ENCODE data around the gene SLC35F3. TPM values are rescaled to one million over a fixed set of nuclear protein-coding genes. Genes with fewer than 3 reads are reported as not detected.

The SLC35F3 gene
- total and polyA plus RNA-seq, 12 donors: 0.12 to 3.2 (median 0.46) TPM

- no peaks in the 10 kb centered on the region for H3K4me1 ChIP-seq (replicated peaks in 1 of 2)
- WGBS, 4 donors: 68 to 75% (median 74%) methylated on average over 8 of the region's 8 CpGs
- no peak for TF ChIP-seq CTCF (IDR thresholded peaks at IDR 0.05)
- no peak for TF ChIP-seq POLR2A (IDR thresholded peaks at IDR 0.05)
- H3K4me3 ChIP-seq: no peak overlapping the region
- H3K27ac ChIP-seq: no peak overlapping the region
- intact Hi-C loops (cut with DNase I): no loop called here
- H3K27me3 ChIP-seq: no peaks in the 10 kb centered on the region
- H3K36me3 ChIP-seq (replicated peaks in 1 of 2): no peaks in the 10 kb centered on the region
- no peak for DNase-seq
- no peaks in the 10 kb centered on the region for H3K9me3 ChIP-seq (replicated peaks in 1 of 3)
These were observed 372.8 kb downstream of the SLC35F3 start for GRCh38 chr1:234277161-234277868.

- H3K36me3 ChIP-seq (replicated peaks in 1 of 2): no peaks in the 10 kb centered on the region
- no peaks in the 10 kb centered on the region for H3K9me3 ChIP-seq (replicated peaks in 1 of 3)
- H3K27me3 ChIP-seq: no peaks in the 10 kb centered on the region
- TF ChIP-seq CTCF (IDR thresholded peaks at IDR 0.05): no peak
- no peak overlapping the region for H3K4me3 ChIP-seq
- DNase-seq: no peak
- H3K27ac ChIP-seq: no peak overlapping the region
- H3K4me1 ChIP-seq (replicated peaks in 1 of 2): no peaks in the 10 kb centered on the region
- intact Hi-C loops (cut with DNase I): no loop called here
- 70 to 86% (median 83%) methylated on average over 1 of the region's 1 CpG for WGBS, 4 donors
These were observed 374.5 kb downstream of the SLC35F3 start for GRCh38 chr1:234279021-234279420.

GRCh38 chr1:234280500-234280899 is 376.0 kb downstream of the SLC35F3 start:
- no peak for DNase-seq
- H3K27ac ChIP-seq: no peak overlapping the region
- no peak overlapping the region for H3K4me3 ChIP-seq
- no peaks in the 10 kb centered on the region for H3K36me3 ChIP-seq (replicated peaks in 1 of 2)
- WGBS, 4 donors: 69 to 80% (median 78%) methylated on average over 4 of the region's 4 CpGs
- H3K27me3 ChIP-seq: no peaks in the 10 kb centered on the region
- H3K4me1 ChIP-seq (replicated peaks in 1 of 2): no peaks in the 10 kb centered on the region
- no peaks in the 10 kb centered on the region for H3K9me3 ChIP-seq (replicated peaks in 1 of 3)
- no peak for TF ChIP-seq CTCF (IDR thresholded peaks at IDR 0.05)
- TF ChIP-seq POLR2A (IDR thresholded peaks at IDR 0.05): no peak
- intact Hi-C loops (cut with DNase I): no loop called here

GRCh38 chr1:234281826-234282489 is 377.5 kb downstream of the SLC35F3 start:
- Histone ChIP-seq H3K27me3 (no peaks in the 10 kb centered on the region), H3K27ac (no peak overlapping the region), H3K9me3 (replicated peaks in 1 of 3) (no peaks in the 10 kb centered on the region), H3K4me1 (replicated peaks in 1 of 2) (no peaks in the 10 kb centered on the region), H3K4me3 (no peak overlapping the region), H3K36me3 (replicated peaks in 1 of 2) (no peaks in the 10 kb centered on the region)
- 70 to 82% (median 80%) methylated on average over 8 to 12 of the region's 12 CpGs for WGBS, 4 donors
- DNase-seq: peak in 1 of 7 donors; percentile 59
- intact Hi-C loops (cut with DNase I): no loop called here
- TF ChIP-seq CTCF (IDR thresholded peaks at IDR 0.05) (no peak), POLR2A (IDR thresholded peaks at IDR 0.05) (no peak)

Measured in adrenal gland (tissue), 12 donors.